Dedifferentiated amniotic fluid mesenchymal stem cell (primary cell): Measurements from ENCODE around the gene ERAS.

Experiments
- DNase-seq: peaks from one replicate; pipeline ENCODE4 v3.0.0-alpha.2; 2016; ENCODE audit errors: extremely low spot score

The ERAS gene

GRCh38 chrX:48826135-48826875, at the start of gene ERAS:
Gene ERAS (plus strand): TSS chrX:48826513. CDS start chrX:48829124, 2,611 bp downstream.
- DNase-seq: no peak

GRCh38 chrX:48776818-48777439, 49.4 kb upstream of the ERAS start:
- DNase-seq: no peak

GRCh38 chrX:48779399-48779798, 46.9 kb upstream of the ERAS start:
- DNase-seq: no peak

GRCh38 chrX:48781705-48782104, 44.6 kb upstream of the ERAS start:
- DNase-seq: no peak

GRCh38 chrX:48782216-48782615, 44.1 kb upstream of the ERAS start:
- DNase-seq: no peak

- no peak for DNase-seq
These were observed 43.5 kb upstream of the ERAS start for GRCh38 chrX:48782795-48783194.

- no peak for DNase-seq
These were observed 41.6 kb upstream of the ERAS start for GRCh38 chrX:48784726-48785125.

GRCh38 chrX:48785186-48785539, 41.1 kb upstream of the ERAS start:
- no peak for DNase-seq

GRCh38 chrX:48785540-48786214, 40.6 kb upstream of the ERAS start:
- no peak for DNase-seq

GRCh38 chrX:48786341-48786800, 39.9 kb upstream of the ERAS start, which contains the start of gene GATA1:
Gene GATA1 (plus strand): TSS chrX:48786590. CDS start chrX:48791110, 4,520 bp downstream.
- no peak for DNase-seq

- DNase-seq: no peak
These were observed 39.3 kb upstream of the ERAS start for GRCh38 chrX:48786825-48787504.

- DNase-seq: no peak
These were observed 38.5 kb upstream of the ERAS start for GRCh38 chrX:48787505-48788443.

GRCh38 chrX:48789366-48790220, 36.7 kb upstream of the ERAS start:
- no peak for DNase-seq

- DNase-seq: no peak
These were observed 35.8 kb upstream of the ERAS start for GRCh38 chrX:48790477-48790876.

- no peak for DNase-seq
These were observed 35.1 kb upstream of the ERAS start for GRCh38 chrX:48791063-48791820.

- no peak for DNase-seq
These were observed 34.1 kb upstream of the ERAS start for GRCh38 chrX:48792219-48792618.

GRCh38 chrX:48793935-48794334, 32.4 kb upstream of the ERAS start:
- no peak for DNase-seq

GRCh38 chrX:48794340-48794910, 31.9 kb upstream of the ERAS start:
- no peak for DNase-seq

GRCh38 chrX:48794911-48795515, 31.3 kb upstream of the ERAS start:
- DNase-seq: no peak
